GM18858 (cell line): ENCODE data around the gene KCNIP3.
"Not testable (repeated sequence)": the region's sequence is repeated elsewhere in the genome, so short reads cannot be mapped to it uniquely, and the experiment has no call there.

Source experiments
- ATAC-seq: cut with Tn5 transposase; IDR thresholded peaks from one replicate; pipeline ENCODE4 v1.9.1; 2021; ENCODE audit not compliant: unreplicated experiment

The KCNIP3 gene

DNA sequence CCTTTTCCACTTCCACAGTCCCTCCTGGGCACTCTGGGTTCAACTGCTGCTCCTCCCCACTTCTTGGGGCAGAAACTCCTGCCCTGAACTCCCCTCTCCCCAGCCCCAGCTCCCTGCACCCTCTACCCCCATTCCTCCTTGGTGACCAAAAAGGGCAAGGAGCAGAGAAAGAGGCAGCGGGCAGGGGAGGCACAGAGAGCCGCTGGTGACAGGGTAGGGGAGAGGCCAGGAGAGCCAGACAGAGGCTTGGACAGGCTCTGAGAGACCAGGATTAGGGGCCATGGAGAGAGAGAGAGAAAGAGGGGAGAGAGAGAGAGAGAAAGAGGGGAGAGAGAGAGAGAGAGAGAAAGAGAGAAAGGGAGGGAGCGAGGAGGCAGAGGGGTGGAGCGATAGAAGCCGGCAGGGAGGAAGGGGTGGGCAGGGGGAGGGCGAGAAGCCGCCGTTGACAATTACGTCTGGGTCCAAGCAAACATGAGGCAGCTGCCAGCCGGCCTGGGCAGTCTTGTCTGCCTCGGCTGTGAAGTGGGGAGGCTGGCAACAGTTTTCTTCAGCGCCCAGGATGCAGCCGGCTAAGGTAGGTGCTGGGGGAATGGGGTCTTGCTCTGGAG lies at the start of gene KCNIP3:
TSS of gene KCNIP3 (plus strand) at position 468 of the 608 bp plus-strand sequence. CDS start at position 560, 92 bp downstream.
- no peak for ATAC-seq

- no peak for ATAC-seq
These were observed 38.9 kb upstream of the KCNIP3 start for GRCh38 chr2:95258271-95258670.

- ATAC-seq = no peak
These were observed 36.8 kb upstream of the KCNIP3 start for GRCh38 chr2:95260028-95261023.

DNA sequence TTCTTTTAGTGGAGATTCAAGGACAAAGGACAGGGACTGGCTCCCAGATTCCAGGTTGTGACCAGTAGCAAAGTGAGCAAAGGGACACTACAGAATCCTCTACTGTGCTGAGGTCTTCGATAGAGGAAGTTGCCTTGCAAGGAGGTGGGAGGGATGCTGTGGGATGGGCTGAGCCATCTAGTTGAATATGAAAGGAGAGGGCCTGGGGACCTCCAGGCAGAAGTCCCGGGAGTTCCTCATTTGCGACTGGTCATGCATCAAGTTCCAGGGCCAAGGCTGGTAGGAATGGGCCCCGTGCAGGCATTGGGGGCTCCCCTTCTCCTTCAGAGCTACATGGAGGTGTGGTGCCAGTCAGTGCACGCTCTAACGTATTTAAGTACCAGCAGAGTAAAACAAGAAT lies 35.5 kb upstream of the KCNIP3 start:
- no peak for ATAC-seq

DNA sequence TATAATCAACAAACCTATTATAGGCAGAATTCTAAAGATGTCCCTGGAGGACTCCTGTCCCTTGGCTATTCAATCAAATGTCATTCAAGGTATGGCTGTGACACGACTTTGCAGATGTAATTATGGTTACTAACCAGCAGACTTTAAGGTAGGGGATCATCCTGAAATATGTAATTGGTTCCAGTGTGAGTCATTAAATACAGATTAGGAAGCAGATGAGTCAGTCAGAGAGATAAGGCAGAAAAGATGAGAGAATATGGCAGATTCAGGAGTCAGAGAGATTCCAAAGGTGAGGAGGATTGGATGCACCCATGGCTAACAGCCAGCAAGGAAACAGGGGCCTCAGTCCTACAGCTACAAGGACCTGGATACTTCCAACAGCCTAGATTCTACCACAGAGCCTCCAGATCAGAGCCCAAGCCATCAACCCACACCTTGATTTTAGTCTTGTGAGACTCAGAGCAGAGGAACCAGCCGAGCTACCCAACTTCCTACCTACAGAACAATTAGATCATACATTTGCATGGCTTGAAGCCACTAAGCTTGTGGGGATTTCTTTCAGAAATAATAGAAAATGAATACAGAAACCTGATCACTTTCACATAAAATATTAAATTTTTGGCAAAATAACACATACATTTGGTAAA lies 34.1 kb upstream of the KCNIP3 start:
- no peak for ATAC-seq

DNA sequence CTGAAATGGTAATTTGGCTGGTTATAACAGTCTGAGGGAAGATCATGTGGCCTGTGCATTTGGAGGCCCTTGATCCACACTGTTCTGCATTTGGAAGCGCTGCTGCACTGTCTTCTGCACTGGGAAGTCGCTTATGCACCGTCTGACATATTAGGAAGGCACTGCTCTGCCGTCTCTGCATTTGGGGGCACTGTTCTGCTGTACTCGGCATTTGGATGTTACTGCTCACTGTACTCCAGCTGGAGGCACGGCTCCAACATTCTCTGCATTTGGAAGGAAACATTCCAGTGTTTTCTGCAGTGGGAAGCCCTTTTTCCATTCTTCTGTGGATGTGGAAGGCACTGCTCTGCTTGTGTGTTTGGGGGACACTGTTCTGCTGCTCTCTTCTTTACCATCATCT lies 32.5 kb upstream of the KCNIP3 start:
- ATAC-seq = no peak

DNA sequence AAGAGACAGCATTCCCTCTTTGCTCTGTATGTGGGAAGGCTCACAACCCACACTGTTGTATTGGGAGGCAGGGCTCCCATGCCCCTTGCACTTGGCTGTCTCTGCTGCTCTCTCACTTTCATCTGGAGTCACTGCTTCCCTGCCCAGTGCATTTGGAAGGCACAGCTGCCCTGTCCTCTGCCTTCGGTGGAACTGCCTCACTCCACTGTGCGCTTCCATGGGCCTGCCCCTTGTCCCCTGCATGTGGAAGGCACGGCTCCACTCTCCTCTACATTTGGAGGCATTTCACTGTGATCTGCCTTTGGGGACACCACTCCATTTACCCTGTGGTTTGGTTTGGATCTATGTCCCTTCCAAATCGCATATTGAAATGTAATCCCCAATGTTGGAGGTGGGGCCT lies 32.0 kb upstream of the KCNIP3 start:
- ATAC-seq = no peak

DNA sequence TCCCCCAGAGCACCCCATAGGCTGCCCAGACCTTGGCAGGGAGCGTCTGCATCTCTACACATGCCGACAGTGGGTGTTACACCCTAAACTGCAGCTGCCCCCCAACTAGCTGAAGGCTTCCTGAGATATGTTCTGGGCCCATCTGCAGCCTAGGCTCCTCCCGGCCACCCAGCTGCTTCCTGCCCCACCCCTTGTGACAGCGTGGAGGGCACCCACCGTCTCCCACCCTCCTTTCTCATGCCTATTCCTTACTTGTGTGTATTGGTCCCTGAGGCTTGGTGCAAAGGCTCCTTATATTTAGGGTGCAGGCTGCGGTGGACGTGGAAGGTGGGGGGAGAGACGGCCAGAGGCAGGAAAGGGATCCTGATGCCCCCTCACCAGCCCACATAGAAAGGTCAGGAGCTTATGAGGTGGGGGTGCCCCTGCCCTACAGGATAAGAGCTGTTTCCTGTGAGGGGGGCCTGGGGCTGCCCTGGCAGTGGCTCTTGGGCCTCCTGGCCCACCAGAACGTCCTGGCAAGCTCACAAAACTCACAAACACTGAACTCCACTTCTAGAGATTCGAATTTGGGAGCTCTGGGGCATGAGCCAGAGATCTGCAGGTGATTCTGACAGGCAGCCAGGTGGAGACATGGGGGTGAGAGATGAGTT lies 30.2 kb upstream of the KCNIP3 start:
- no peak for ATAC-seq

GRCh38 chr2:95267458-95268210 lies 29.5 kb upstream of the KCNIP3 start:
- ATAC-seq = no peak

DNA sequence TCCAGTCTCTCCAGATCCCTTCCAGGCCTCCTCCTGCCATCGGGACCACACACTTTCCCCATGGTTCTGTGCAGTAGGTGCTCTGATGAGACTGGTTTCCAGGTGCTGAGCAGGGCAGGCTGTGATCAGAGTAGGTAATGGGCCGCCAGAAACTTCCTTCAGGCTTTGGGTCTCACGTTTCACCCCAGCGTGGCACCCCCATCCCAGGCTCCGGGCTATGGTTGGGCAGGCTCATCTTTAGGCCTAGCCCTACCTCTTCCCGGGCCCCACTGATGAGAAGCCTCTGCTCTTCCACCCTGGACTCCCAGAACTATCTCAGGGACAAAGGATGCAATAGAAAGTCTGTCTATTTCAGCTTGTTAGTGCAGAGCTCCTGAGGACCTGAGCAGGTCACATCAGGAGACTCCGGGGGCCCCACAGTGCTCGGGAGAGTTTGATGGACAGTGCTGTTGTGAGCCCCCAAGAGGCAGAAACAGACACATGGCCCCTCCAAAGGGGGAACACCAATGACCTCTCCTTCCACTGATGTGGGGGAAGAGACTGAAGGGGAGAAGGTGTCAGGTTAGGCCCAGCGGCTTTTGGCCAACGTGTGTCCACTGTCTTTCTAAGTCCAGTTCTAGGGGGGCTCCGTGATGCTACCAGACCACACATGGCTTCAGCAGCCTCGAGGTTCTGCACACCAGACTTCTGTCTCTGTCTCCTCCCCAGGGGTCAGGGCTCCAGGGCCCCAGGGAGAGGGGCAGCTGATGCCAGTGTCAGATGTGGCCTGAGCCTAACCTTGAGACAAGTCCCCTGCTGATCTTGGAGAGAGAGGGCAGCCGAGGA lies 28.7 kb upstream of the KCNIP3 start:
- no peak for ATAC-seq

DNA sequence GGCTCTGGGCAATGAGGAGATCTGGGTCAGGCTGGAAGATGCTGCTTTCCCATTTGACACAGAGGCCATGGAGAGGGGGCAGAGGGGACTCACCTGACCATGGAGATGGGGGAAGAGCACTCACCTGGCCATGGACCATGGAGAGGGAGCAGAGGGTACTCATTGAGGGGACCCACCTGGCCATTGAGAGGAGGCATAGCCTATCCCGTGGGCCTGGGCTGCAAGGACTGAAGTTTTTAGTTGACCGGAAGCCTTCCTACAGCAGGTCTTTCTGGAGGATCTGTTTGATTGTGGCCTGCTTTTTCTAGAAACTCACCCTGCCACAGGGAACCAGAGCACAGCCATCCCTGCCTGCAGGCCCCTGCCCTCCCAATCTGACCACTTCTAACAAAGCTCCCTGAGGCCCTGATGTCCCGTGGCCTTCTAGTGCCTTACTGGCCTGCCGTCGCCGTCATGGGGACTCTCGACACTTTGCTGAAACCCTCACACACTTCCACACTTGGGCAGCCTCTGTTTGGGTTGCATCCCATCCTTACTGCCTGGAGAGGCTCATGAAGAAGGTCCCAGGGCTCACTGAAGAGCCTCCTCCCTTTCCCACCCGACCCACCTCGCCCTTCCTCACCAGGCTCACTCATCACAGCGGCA lies 28.0 kb upstream of the KCNIP3 start:
- no peak for ATAC-seq

GRCh38 chr2:95269745-95270144 lies 27.4 kb upstream of the KCNIP3 start:
- ATAC-seq = not testable (repeated sequence)

DNA sequence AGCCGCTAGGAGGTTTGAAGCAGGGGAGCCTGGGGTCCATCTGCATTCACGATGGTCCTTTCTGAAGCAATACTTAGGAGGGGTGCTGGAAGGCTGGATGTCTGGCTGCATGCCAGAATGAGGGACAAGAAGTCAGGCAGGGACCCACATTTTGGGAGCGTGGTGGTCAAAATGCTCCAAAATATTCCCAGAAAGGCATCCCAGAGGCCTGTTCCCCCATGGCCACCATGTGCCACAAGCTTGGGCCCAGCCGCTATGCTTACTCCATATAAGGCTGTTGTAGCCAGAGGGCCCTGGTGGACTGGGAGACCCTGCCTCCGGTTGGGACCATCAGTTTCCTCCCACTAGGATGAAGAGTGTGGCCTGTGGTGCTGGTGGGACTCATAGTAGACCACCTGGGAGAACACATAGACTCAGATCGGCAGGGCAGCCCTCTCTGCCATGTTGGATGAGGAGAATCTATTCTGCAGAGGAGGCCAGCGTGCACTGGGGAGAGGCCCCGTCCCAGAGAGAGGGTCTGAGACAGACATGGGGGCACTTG lies 26.5 kb upstream of the KCNIP3 start:
- ATAC-seq = no peak

- no peak for ATAC-seq
These were observed 25.7 kb upstream of the KCNIP3 start for GRCh38 chr2:95271381-95271971.

DNA sequence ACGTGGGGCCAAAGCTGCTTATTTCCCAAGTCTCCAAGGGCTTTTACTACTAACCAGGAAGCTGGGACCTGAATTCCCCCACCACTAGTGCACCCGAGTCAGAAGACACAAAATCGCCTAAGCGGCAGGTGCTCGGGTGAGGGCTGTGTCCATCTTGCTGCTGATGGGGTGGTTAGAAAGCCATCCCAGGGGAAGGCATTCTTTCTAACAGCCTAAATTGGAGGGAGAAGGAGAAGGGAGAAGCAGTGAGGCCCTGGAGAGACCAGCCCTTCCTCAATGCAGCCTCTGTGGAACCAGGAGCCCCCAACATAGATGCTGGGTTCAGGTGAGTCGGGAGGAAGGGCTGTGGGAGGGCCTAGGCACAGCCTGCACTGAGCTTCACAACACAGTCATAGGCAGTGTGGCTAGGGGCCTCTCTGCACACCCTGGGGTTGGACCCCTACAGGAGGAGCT lies 24.8 kb upstream of the KCNIP3 start:
- ATAC-seq = no peak

GRCh38 chr2:95272781-95273180 lies 24.4 kb upstream of the KCNIP3 start:
- no peak for ATAC-seq

- no peak for ATAC-seq
These were observed 23.4 kb upstream of the KCNIP3 start for GRCh38 chr2:95273566-95274290.
